Measurements from ENCODE around the gene GGCX. TPM values are rescaled to one million over a fixed set of nuclear protein-coding genes. Genes with fewer than 3 reads are reported as not detected.
A peak's percentile ranks its signal among the peaks of the same experiment; 100 is the strongest.

GGCX gene
- total and polyA plus RNA-seq, 2 experiments from 2014 or later, result 24.3 to 32.0 TPM

- Histone ChIP-seq H3K4me3 (no peak overlapping the region), H3K27ac (no peak overlapping the region), H3K27me3 (no peaks in the 10 kb centered on the region), H3K36me3 (no peaks in the 10 kb centered on the region), H3K9me3 (ENCODE audit: low read depth) (no peaks in the 10 kb centered on the region), H3K4me1 (ENCODE audit: low read depth) (peaks cover 7% of the 10 kb centered on the region)
- no peak for TF ChIP-seq CTCF (IDR thresholded peaks at IDR 0.05; ENCODE audit: low read depth, low read length)
- no peak for DNase-seq (ENCODE audit: low read depth in 1 of 2, low spot score in 1 of 2)
Measured at GRCh38 chr2:85503168-85503850, 58.0 kb downstream of the GGCX start.

- H3K9me3 ChIP-seq (ENCODE audit: low read depth), result no peaks in the 10 kb centered on the region
- H3K4me1 ChIP-seq (ENCODE audit: low read depth), result peaks cover 7% of the 10 kb centered on the region
- no peak overlapping the region for H3K4me3 ChIP-seq
- H3K27ac ChIP-seq, result no peak overlapping the region
- TF ChIP-seq CTCF (IDR thresholded peaks at IDR 0.05; ENCODE audit: low read depth, low read length), result no peak
- DNase-seq (ENCODE audit: low read depth in 1 of 2, low spot score in 1 of 2), result no peak
- no peaks in the 10 kb centered on the region for H3K36me3 ChIP-seq
- no peaks in the 10 kb centered on the region for H3K27me3 ChIP-seq
Measured at GRCh38 chr2:85502720-85503119, 58.6 kb downstream of the GGCX start.

GRCh38 chr2:85501248-85501647, 60.0 kb downstream of the GGCX start:
- Histone ChIP-seq H3K4me3 (no peak overlapping the region), H3K27me3 (no peaks in the 10 kb centered on the region), H3K9me3 (ENCODE audit: low read depth) (no peaks in the 10 kb centered on the region), H3K27ac (no peak overlapping the region), H3K36me3 (no peaks in the 10 kb centered on the region), H3K4me1 (ENCODE audit: low read depth) (peaks cover 7% of the 10 kb centered on the region)
- peak in 1 of 2 donors; percentile 45 for DNase-seq (ENCODE audit: low read depth in 1 of 2, low spot score in 1 of 2)
- no peak for TF ChIP-seq CTCF (IDR thresholded peaks at IDR 0.05; ENCODE audit: low read depth, low read length)

DNA sequence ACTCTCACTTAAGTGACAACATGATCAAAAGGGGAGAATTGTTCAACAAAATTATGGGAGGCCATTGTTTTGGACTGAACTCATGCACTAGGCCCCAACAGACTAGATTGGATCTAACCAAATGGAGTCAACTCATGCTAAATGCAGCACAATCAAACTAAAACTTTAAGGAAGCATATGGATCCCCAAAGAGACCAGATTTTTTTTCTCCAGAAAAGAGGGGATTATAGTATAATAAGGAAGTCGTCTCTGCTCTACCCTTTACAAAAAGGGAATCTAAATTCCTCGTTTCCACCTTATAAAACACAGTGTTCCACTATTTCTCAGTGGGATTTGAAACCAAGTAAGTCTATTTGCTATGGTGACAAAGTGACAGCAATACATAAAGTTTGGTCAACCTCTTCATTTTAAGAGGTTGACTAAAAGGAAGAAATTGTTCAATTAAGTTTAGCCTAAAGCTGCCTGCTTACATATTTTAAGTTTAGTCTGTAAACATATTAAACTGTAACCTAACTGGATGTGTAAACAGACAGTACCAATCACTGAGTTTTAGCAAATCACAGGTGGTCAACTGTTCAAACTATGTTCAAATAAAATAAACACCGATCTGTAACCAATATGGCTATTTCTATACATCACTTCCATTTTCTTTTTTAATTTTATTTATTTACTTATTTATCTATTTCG, 63.2 kb downstream of the GGCX start:
- DNase-seq (ENCODE audit: low read depth in 1 of 2, low spot score in 1 of 2), result no peak
- Histone ChIP-seq H3K4me1 (ENCODE audit: low read depth) (peaks cover 7% of the 10 kb centered on the region), H3K4me3 (no peak overlapping the region), H3K27me3 (no peaks in the 10 kb centered on the region), H3K36me3 (no peaks in the 10 kb centered on the region), H3K9me3 (ENCODE audit: low read depth) (no peaks in the 10 kb centered on the region), H3K27ac (no peak overlapping the region)
- no peak for TF ChIP-seq CTCF (IDR thresholded peaks at IDR 0.05; ENCODE audit: low read depth, low read length)

- TF ChIP-seq CTCF (IDR thresholded peaks at IDR 0.05; ENCODE audit: low read depth, low read length), result no peak
- DNase-seq (ENCODE audit: low read depth in 1 of 2, low spot score in 1 of 2), result no peak
- Histone ChIP-seq H3K27me3 (no peaks in the 10 kb centered on the region), H3K4me3 (no peak overlapping the region), H3K4me1 (ENCODE audit: low read depth) (peaks cover 7% of the 10 kb centered on the region), H3K27ac (no peak overlapping the region), H3K9me3 (ENCODE audit: low read depth) (no peaks in the 10 kb centered on the region), H3K36me3 (no peaks in the 10 kb centered on the region)
Measured at GRCh38 chr2:85496436-85496835, 64.9 kb downstream of the GGCX start.

Other genes starting within 250 kb of the GGCX start
- 36.6 and 56.1 TPM in 2 replicates for gene TGOLN2, start 233.5 kb downstream of the GGCX start, total RNA-seq
- gene TGOLN2, start 233.5 kb downstream of the GGCX start, polyA plus RNA-seq, result 20.1 and 26.6 TPM in 2 replicates
- gene RETSAT, start 207.0 kb downstream of the GGCX start, total RNA-seq, result 11.6 and 17.6 TPM in 2 replicates
- 5.7 and 15.6 TPM in 2 replicates for gene RETSAT, start 207.0 kb downstream of the GGCX start, polyA plus RNA-seq
- gene ELMOD3, start 206.7 kb downstream of the GGCX start, total RNA-seq, result 18.9 and 20.9 TPM in 2 replicates
- gene ELMOD3, start 206.7 kb downstream of the GGCX start, polyA plus RNA-seq, result 23.5 and 30.1 TPM in 2 replicates
- 12.3 and 14.0 TPM in 2 replicates for gene CAPG, start 151.1 kb downstream of the GGCX start, total RNA-seq
- gene CAPG, start 151.1 kb downstream of the GGCX start, polyA plus RNA-seq, result 13.0 and 21.2 TPM in 2 replicates
- gene SH2D6, start 142.8 kb downstream of the GGCX start, total RNA-seq, result not detected in 2 replicates
- gene SH2D6, start 142.8 kb downstream of the GGCX start, polyA plus RNA-seq, result 1.5 TPM in 1 of 2 replicates, not detected in the other
- 116 and 225 TPM in 2 replicates for gene MAT2A, start 22.3 kb downstream of the GGCX start, total RNA-seq
- gene MAT2A, start 22.3 kb downstream of the GGCX start, polyA plus RNA-seq, result 405 and 489 TPM in 2 replicates
- 8.3 and 15.7 TPM in 2 replicates for gene VAMP8, start 16.1 kb upstream of the GGCX start, total RNA-seq
- 39.4 and 60.9 TPM in 2 replicates for gene VAMP8, start 16.1 kb upstream of the GGCX start, polyA plus RNA-seq
- gene VAMP5, start 22.9 kb upstream of the GGCX start, total RNA-seq, result 6.7 and 7.7 TPM in 2 replicates
- 19.1 and 28.1 TPM in 2 replicates for gene VAMP5, start 22.9 kb upstream of the GGCX start, polyA plus RNA-seq
- gene RNF181, start 34.3 kb upstream of the GGCX start, total RNA-seq, result 152 and 241 TPM in 2 replicates
- 276 and 328 TPM in 2 replicates for gene RNF181, start 34.3 kb upstream of the GGCX start, polyA plus RNA-seq
- 14.2 and 18.9 TPM in 2 replicates for gene TMEM150A, start 41.2 kb upstream of the GGCX start, total RNA-seq
- 31.8 and 34.0 TPM in 2 replicates for gene TMEM150A, start 41.2 kb upstream of the GGCX start, polyA plus RNA-seq
- gene C2orf68, start 50.6 kb upstream of the GGCX start, total RNA-seq, result 32.6 and 35.5 TPM in 2 replicates
- gene C2orf68, start 50.6 kb upstream of the GGCX start, polyA plus RNA-seq, result 37.4 and 52.0 TPM in 2 replicates
- 110 and 187 TPM in 2 replicates for gene USP39, start 54.7 kb upstream of the GGCX start, total RNA-seq
- 56.0 and 56.6 TPM in 2 replicates for gene USP39, start 54.7 kb upstream of the GGCX start, polyA plus RNA-seq
- not detected in 2 replicates for gene SFTPB, start 106.7 kb upstream of the GGCX start, total RNA-seq
- not detected in 2 replicates for gene SFTPB, start 106.7 kb upstream of the GGCX start, polyA plus RNA-seq
- not detected in 2 replicates for gene GNLY, start 132.9 kb upstream of the GGCX start, total RNA-seq
- not detected in 2 replicates for gene GNLY, start 132.9 kb upstream of the GGCX start, polyA plus RNA-seq
- gene ATOH8, start 192.5 kb upstream of the GGCX start, total RNA-seq, result 10.6 and 12.6 TPM in 2 replicates
- gene ATOH8, start 192.5 kb upstream of the GGCX start, polyA plus RNA-seq, result 4.8 and 6.3 TPM in 2 replicates